HT-29 (cell line): ENCODE measurements around the gene VAPA. TPM values are rescaled to one million over a fixed set of nuclear protein-coding genes. Genes with fewer than 3 reads are reported as not detected.

Experiments
- DNase-seq: peaks from one replicate; pipeline ENCODE4 v3.0.0-alpha.2; 2015; ENCODE audit warnings: low spot score
- total RNA-seq: library from RNA; depleted of rRNA; stranded (reverse); fragments of >200 nt; shearing (Covaris generic); gene quantifications from 2 replicates; pipeline ENCODE4 v1.2.3, GENCODE V29; 2014

The VAPA gene
- total RNA-seq, 1 experiment from 2014 or later: 320 TPM

GRCh38 chr18:9913151-9913525 is 678 bp upstream of the VAPA start:
- DNase-seq: no peak

GRCh38 chr18:9914334-9914583 is 443 bp downstream of the VAPA start:
- no peak for DNase-seq

- peak; percentile 94 for DNase-seq
Measured at GRCh38 chr18:9914584-9915290, 921 bp downstream of the VAPA start.

- no peak for DNase-seq
Measured at GRCh38 chr18:9915291-9916076, 1.7 kb downstream of the VAPA start.

- peak; percentile 38 for DNase-seq
Measured at GRCh38 chr18:9916077-9916639, 2.3 kb downstream of the VAPA start.

DNA sequence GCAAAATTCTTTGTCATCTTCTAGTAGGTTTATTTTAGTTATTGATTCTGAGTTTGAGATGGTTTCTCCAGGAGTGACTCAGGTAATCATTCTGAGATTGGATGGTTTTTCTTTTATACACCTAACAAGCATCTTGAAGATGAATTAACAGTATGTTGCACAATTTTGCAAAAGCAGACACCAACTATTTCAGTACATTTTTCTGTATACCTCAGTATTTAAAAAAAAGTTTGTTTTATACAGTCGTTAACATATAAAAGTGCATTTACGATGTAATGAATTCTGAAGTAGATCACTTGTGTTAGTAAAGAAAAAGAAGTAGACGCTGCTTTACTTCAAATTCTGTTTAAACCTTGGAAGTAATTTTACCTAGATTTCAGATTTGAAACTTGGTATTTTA is 3.0 kb downstream of the VAPA start:
- DNase-seq: no peak

GRCh38 chr18:9918016-9918680 is 4.3 kb downstream of the VAPA start:
- peak; percentile 39 for DNase-seq

- no peak for DNase-seq
Measured at GRCh38 chr18:9919564-9920232, 5.9 kb downstream of the VAPA start.

DNA sequence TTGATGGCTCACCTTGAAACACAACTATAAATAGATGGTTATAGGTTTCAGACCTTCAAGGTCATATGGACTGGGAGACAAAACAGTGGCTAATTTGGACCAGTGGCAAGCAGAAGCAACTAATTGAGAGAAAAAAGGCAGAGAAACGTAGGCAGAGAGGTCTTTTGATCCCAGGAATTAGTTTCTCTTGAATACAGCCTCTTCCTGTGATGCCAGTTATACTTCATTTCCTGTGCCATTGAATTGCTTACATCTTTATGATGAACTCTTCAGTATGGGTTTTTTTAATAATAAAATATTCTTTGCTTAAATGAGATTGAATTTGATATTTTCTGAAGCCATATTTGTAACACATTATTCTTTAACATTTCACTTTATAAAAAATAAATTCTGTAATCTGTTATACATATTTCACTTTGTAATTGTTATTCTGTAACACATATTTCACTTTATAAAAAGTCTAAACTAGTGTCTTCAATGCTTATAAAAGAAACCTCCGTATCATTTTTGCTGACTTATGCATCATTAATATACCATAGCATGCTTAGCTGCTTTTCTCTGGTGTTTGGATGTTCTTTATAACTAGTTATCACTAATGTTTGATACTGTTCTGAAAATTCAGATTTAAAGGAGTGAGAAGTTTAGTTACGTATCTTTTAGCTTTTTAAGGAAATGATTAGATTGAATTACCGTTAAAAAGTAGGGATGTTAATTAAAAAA is 8.9 kb downstream of the VAPA start:
- no peak for DNase-seq

GRCh38 chr18:9924371-9924943 is 10.6 kb downstream of the VAPA start:
- DNase-seq: no peak

DNA sequence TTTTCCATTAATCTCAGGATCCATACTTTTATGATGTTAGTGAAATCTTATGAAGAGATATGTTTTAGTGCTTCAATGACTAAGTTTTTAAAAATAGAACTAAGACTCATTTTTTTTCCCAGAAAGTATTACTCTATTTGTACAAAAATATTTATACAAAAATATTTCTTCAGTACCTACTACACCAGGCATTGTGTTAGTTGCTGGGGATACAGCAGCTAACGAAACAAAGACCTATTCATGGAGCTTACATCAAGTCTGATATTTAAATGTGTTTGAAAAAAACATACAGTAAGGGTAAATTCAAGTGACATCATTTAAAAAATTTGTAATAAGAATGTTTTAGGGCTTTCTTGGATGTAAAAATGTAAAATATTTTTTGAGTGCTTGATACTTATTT is 11.6 kb downstream of the VAPA start:
- no peak for DNase-seq

DNA sequence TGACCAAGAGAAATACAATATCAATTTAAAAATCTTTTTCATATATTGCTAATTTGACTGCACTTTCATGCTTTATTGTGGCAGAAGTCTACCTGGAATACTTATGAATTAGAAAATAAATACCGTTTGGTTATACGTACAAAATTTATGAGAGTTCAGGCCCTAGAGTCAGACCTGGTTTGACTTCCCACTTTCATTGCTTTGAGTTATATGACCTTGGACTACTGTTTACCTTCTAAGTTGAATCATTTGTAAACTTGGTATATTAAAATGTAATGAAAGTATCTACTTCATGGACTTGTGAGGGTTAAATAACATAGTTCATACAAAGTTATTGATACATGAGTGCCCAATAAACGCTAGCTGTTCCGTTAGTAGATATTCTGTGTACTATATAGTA is 12.0 kb downstream of the VAPA start:
- DNase-seq: no peak

DNA sequence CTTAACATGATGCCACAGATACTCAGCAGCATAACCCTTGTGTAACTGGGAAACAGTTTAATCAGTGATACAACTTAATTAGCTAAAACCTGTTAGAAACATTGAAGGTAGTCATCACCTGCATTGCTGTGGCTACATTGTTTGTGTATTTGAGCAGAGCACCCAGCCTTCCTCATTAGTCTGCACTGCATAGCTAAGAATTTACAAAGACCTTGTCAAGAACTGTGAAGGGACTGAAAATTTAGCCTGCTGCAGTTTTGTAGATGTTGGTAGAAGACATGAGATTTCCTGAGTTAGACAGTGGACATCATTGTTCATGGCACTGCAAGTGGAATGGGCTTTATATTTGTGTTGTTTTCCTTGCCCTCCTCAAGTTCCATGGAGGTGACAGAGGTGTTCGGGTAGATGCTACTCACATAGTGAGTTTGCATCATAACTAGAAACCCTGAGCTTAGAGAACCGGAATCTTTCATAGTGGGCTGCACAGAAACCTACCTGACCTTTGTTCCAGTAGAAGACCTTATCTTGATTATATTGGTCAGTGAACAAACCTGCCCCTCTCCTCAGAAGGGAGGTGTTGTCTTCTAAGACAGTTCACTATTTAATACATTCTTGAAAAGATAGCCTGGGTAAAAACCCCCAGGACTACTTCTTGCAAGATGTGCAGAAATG is 12.5 kb downstream of the VAPA start:
- no peak for DNase-seq

DNA sequence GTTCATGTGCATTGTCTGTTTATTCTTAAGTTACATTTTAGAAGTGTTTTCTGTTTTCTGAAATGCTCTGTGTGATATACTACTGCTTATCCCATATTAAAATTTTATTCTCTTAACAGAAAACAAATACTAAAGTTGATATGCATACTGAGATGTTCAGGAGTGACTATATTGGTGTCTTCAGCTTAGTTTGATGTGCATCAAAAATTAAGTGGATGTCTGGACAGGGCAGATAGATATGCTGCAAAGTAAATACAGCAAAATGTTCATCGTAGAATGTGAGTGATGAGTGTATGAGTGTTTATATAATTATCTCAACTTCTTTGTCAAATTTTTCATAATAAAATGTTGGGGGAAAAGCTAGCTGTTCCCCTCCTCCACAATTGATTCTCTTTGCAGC is 13.2 kb downstream of the VAPA start:
- DNase-seq: no peak

- DNase-seq: no peak
Measured at GRCh38 chr18:9927392-9928063, 13.7 kb downstream of the VAPA start.

GRCh38 chr18:9928646-9929259 is 14.9 kb downstream of the VAPA start:
- DNase-seq: no peak

DNA sequence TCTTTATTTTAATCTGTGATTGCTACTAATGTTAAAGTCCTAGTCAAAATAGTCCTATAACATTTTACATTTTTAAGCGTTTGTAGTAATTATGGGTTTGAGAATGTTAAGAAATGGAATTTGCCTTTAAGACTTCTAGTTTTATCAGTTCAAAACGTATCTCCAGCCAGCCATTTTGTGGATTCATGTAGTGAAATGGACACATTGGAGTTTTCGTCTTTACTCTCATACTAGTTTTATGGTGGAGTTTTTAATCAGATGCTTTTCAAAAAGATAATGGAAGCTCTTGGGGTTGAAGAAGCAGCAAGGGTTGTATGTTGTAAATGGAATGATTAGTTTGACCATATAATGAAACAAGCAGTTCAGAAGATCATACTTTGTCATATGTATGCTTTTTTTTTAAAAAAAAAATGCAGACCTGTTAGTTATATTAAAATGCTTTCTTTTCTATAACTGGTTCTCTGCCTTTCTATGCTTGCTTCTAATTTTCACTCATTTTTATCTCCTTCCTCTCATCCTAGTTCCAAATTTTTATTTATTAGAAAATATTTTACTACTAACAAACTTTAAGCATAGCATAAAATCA is 16.6 kb downstream of the VAPA start:
- no peak for DNase-seq

DNA sequence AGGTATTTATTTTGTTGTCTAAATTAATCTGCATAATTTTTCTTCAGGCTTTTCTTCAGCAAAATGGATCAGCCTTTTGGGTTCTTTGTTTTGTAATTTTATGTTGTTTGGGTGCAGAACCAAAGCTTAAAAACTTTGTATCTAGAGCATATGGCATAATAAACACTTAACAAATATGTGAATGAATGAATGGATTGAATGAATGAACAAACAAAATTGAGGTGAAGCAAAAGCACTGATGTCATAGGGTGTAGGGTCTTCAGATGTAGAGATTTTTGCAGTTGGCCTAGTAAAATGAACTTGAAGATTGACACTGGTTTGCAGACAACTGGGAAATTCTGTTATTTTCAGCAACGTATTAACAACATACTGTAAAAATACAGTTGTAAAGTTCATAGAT is 17.3 kb downstream of the VAPA start:
- no peak for DNase-seq

DNA sequence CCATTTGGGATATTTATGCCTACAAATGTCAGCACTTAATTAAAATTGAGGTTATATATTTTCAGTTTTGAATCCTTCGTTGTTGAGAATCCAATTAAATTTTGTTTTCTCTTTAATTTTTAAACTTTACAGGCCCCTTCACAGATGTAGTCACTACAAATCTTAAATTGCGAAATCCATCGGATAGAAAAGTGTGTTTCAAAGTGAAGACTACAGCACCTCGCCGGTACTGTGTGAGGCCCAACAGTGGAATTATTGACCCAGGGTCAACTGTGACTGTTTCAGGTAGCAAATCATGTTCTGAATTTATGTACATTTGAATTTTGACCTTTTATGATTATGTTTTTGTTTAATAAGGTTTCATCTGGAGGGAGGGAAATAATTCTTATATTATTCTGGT is 17.9 kb downstream of the VAPA start:
- no peak for DNase-seq
